HepG2 (cell line): ENCODE measurements around the gene GHRHR. TPM values are rescaled to one million over a fixed set of nuclear protein-coding genes. Genes with fewer than 3 reads are reported as not detected.

Experiments
- ATAC-seq: fragments of 200-7000 bp; cut with Tn5 transposase; 3 replicates; pipeline ENCODE4 v1.9.1; 2020; ENCODE audit warnings: mild to moderate bottlenecking, moderate library complexity
- BruUV-seq: library from RNA; stranded (reverse); fragments of 400-500 nt; replicated peaks from 2 replicates; lab custom pipeline; 2021; lab: Mats Ljungman, UMichigan
- CTCF ChIA-PET: fragments of 300-600 bp; formaldehyde crosslinking; extraction: SDS; loops from one replicate; lab custom pipeline; 2021; ENCODE audit warnings: low total read pairs, inconsistent platforms, low intra/inter-chr PET ratio; lab: Yijun Ruan, JAX
- POLR2A ChIA-PET: fragments of 350-600 bp; sonication (Branson Sonifier 250); formaldehyde crosslinking; loops from one replicate; lab custom pipeline; 2020; ENCODE audit warnings: antibody characterized with exemption, inconsistent platforms; lab: Yijun Ruan, JAX
- DNase-seq: peaks from one replicate; pipeline ENCODE4 v3.0.0-alpha.2; 2015; ENCODE audit warnings: low spot score
- FAIRE-seq: peaks from 3 replicates; lab custom pipeline; 2011; peaks lifted over from hg19 to GRCh38; lab: Jason Lieb, UNC
- H2AFZ ChIP-seq: one replicate; pipeline ENCODE4 v1.6.1; 2011; ENCODE audit warnings: low read length, inconsistent platforms
- H3K27ac ChIP-seq: fragments of 300-600 bp; 3 replicates; pipeline ENCODE4 v1.8.0; 2011; ENCODE audit warnings: mixed run types, mild to moderate bottlenecking, mixed read lengths, low read length, inconsistent platforms; ENCODE audit not compliant: insufficient read depth; ENCODE audit errors: extremely low read length
- H3K27me3 ChIP-seq, 2 experiments: fragments of 200-600 bp in 1 of 2; 2 replicates in 1 of 2; 3 replicates in 1 of 2; pipeline versions ENCODE4 v1.6.0 to v1.8.0; 2011; ENCODE audit warnings: low read length in 2 of 2, mild to moderate bottlenecking in 2 of 2, moderate library complexity in 2 of 2, inconsistent platforms in 1 of 2; ENCODE audit not compliant: insufficient read depth in 2 of 2, control insufficient read depth in 1 of 2
- H3K36me3 ChIP-seq, 2 experiments: fragments of 200-600 bp in 1 of 2; replicated peaks in 1 of 2; 2 replicates in 1 of 2; 3 replicates in 1 of 2; pipeline versions ENCODE4 v1.5.1 to v1.8.0; 2011; ENCODE audit warnings: low read length in 2 of 2, inconsistent platforms in 1 of 2; ENCODE audit not compliant: insufficient read depth in 2 of 2, control insufficient read depth in 1 of 2
- H3K4me1 ChIP-seq: 2 replicates; pipeline ENCODE4 v1.5.1; 2012; ENCODE audit warnings: low read length, inconsistent platforms; ENCODE audit not compliant: insufficient read depth
- H3K4me2 ChIP-seq: 2 replicates; pipeline ENCODE4 v1.6.0; 2011; ENCODE audit warnings: low read depth, low read length, inconsistent platforms
- H3K4me3 ChIP-seq, 3 experiments: fragments of 200-600 bp in 1 of 3; sonication (generic), shearing (Covaris generic) in 1 of 3; replicated peaks in 1 of 3; 2 replicates each; pipeline ENCODE4 v1.5.1; 2011 to 2016; ENCODE audit warnings: low read length in 3 of 3, inconsistent platforms in 2 of 3, low read depth in 2 of 3, mild to moderate bottlenecking in 2 of 3, control low read depth in 1 of 3, mixed read lengths in 1 of 3; ENCODE audit not compliant: insufficient read depth in 1 of 3
- H3K79me2 ChIP-seq: one replicate; pipeline ENCODE4 v1.6.1; 2011; ENCODE audit warnings: low read length, inconsistent platforms; ENCODE audit not compliant: insufficient read depth
- H3K9ac ChIP-seq: 2 replicates; pipeline ENCODE4 v1.6.0; 2011; ENCODE audit warnings: mild to moderate bottlenecking, low read depth, low read length, inconsistent platforms; ENCODE audit not compliant: insufficient read depth
- H3K9me3 ChIP-seq: 2 replicates; pipeline ENCODE4 v1.5.1; 2012; ENCODE audit warnings: mild to moderate bottlenecking, low read length
- H4K20me1 ChIP-seq: 2 replicates; pipeline ENCODE4 v1.6.0; 2011; ENCODE audit warnings: inconsistent platforms, mild to moderate bottlenecking, low read length, moderate library complexity; ENCODE audit not compliant: insufficient read depth
- AGO1 ChIP-seq: fragments of 200-400 bp; formaldehyde crosslinking; IDR thresholded peaks from 2 replicates; pipeline ENCODE4 v1.6.1; 2017; ENCODE audit warnings: mild to moderate bottlenecking, low read depth, low read length, moderate library complexity; ENCODE audit not compliant: poor library complexity, severe bottlenecking
- DPF2 ChIP-seq: sonication (generic); formaldehyde crosslinking; IDR thresholded peaks from 2 replicates; pipeline ENCODE4 v1.4.0; 2020; ENCODE audit warnings: mild to moderate bottlenecking, low read depth, missing genetic modification reagents, borderline replicate concordance
- NR3C1 ChIP-seq: sonication (generic); formaldehyde crosslinking; IDR thresholded peaks from 2 replicates; pipeline ENCODE4 v1.4.0; 2020; ENCODE audit warnings: missing genetic modification reagents
- TEAD3 ChIP-seq: optimal IDR thresholded peaks from 2 replicates; pipeline ENCODE3; 2016; ENCODE audit warnings: borderline replicate concordance
- ZBTB39 ChIP-seq: sonication (generic); formaldehyde crosslinking; IDR thresholded peaks from 2 replicates; pipeline ENCODE4 v1.5.0; 2020; ENCODE audit warnings: missing genetic modification reagents
- ZNF484 ChIP-seq: sonication (generic); formaldehyde crosslinking; IDR thresholded peaks from 2 replicates; pipeline ENCODE4 v1.5.1; 2020; ENCODE audit warnings: mild to moderate bottlenecking, low read depth, missing genetic modification reagents, borderline replicate concordance
- ZNF703 ChIP-seq: sonication (generic); formaldehyde crosslinking; IDR thresholded peaks from 2 replicates; pipeline ENCODE4 v1.5.1; 2020; ENCODE audit warnings: missing genetic modification reagents, mild to moderate bottlenecking, moderate library complexity, borderline replicate concordance
- WGBS: methylation state at CpG from one replicate; pipeline ENCODE4 v1.1.6; 2017; ENCODE audit warnings: low lambda C conversion rate; 5-methylcytosine and 5-hydroxymethylcytosine counted together
- in situ Hi-C: cut with HindIII; loops from 2 replicates; pipeline ENCODE4 v1.10.0; 2017; ENCODE audit warnings: low pct_unique_long_range_greater_than_20kb; ENCODE audit not compliant: extremely low pct_ligation_motif_present
- intact Hi-C: fragments of 100-400 bp; cut with micrococcal nuclease; formaldehyde crosslinking; loops from one replicate; pipeline ENCODE4 v1.10.0; 2022; ENCODE audit not compliant: unreplicated experiment
- polyA plus RNA-seq, 8 experiments: library from polyadenylated mRNA; depleted of rRNA in 3 of 8; stranded (reverse) in 7 of 8; unstranded in 1 of 8; fragments of >200 nt; fragmentation: Illumina TruSeq in 4 of 8; extraction: Trizol in 4 of 8; gene quantifications; 2 replicates each; pipeline versions ENCODE4 v1.2.1 to v1.2.3, GENCODE V29; 2011 to 2016; ENCODE audit warnings: low read depth in 4 of 8, missing spikeins in 1 of 8, mixed read lengths in 1 of 8; ENCODE audit not compliant: insufficient read depth in 1 of 8
- total RNA-seq, 5 experiments: library from RNA; depleted of rRNA; stranded (reverse); fragments of >200 nt; fragmentation: Illumina TruSeq; extraction: Trizol; gene quantifications; 2 replicates each; pipeline ENCODE4 v1.2.3, GENCODE V29; 2016; ENCODE audit warnings: low read depth in 1 of 5
- TF ChIP-seq, protein P1 (sequence below): sonication (generic); formaldehyde crosslinking; IDR thresholded peaks from 2 replicates; pipeline ENCODE4 v1.8.1; 2023; ENCODE audit warnings: mild to moderate bottlenecking, missing genetic modification reagents, borderline replicate concordance
- TF ChIP-seq, protein P2 (sequence below): sonication (generic); formaldehyde crosslinking; IDR thresholded peaks from 2 replicates; pipeline ENCODE4 v1.4.0; 2020; ENCODE audit warnings: missing genetic modification reagents, mild to moderate bottlenecking, borderline replicate concordance
- TF ChIP-seq, protein P3 (sequence below): sonication (generic); formaldehyde crosslinking; IDR thresholded peaks from 2 replicates; pipeline ENCODE4 v1.5.1; 2020; ENCODE audit warnings: mild to moderate bottlenecking, moderate library complexity, missing genetic modification reagents

The GHRHR gene
- total and polyA plus RNA-seq, 2 of the 13 experiments (the other 11 are each of a cell fraction or from before 2014, with no cell fraction given) = not detected

DNA sequence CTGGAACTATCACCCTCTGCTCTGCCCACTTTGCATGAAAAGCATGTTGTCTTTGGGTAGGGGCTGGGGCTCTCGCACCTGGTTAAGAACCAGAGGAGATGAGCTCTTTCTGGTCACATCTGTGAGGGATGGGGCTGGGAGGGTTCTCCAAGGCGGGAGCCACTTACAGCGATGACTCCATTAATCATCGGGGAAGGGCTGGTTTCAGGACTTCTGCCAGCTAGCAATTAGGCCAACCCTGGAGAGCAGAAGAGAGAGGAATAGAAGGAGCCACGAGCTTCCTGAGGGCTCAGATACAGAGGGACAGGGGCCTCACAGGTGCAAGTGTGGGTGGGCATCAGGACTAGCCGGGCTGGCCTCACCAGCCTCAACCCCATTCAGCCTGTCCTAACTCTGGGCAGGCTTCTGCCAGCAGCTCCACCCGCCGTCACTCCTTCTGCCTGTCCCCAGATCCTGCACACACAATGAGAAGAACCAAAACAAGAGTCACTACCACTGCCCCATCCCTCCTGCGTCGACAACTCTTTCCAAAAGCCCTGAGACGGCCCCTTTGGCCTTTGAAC lies 43.7 kb upstream of the GHRHR start:
- H3K4me2 ChIP-seq = no peak overlapping the region
- H3K4me3 ChIP-seq = no peak overlapping the region
- BruUV-seq = no TSS peak
- in situ Hi-C loops = no loop called here
- H3K27me3 ChIP-seq = peaks cover 1 to 5% of the 10 kb centered on the region in 2 experiments; a peak in 2 of 5 replicates
- WGBS = 32% methylated on average over 7 of the region's 11 CpGs
- POLR2A ChIA-PET = no interaction called here
- no peaks in the 10 kb centered on the region for H3K4me1 ChIP-seq
- DNase-seq = no peak
- H3K27ac ChIP-seq = no peak overlapping the region
- intact Hi-C loops = no loop called here
- H2AFZ ChIP-seq = no peak overlapping the region
- H3K36me3 ChIP-seq = no peaks in the 10 kb centered on the region
- H3K79me2 ChIP-seq = no peaks in the 10 kb centered on the region
- CTCF ChIA-PET = no interaction called here
- no peaks in the 10 kb centered on the region for H4K20me1 ChIP-seq
- no peak for ATAC-seq
- TF ChIP-seq AGO1 = no peak
- TF ChIP-seq ZNF703 (CRISPR knock-in tag) = no peak
- TF ChIP-seq, protein P1, sequence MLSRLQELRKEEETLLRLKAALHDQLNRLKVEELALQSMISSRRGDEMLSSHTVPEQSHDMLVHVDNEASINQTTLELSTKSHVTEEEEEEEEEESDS (CRISPR knock-in tag) = no peak
- TF ChIP-seq NR3C1 (CRISPR knock-in tag) = no peak
- TF ChIP-seq, protein P2, sequence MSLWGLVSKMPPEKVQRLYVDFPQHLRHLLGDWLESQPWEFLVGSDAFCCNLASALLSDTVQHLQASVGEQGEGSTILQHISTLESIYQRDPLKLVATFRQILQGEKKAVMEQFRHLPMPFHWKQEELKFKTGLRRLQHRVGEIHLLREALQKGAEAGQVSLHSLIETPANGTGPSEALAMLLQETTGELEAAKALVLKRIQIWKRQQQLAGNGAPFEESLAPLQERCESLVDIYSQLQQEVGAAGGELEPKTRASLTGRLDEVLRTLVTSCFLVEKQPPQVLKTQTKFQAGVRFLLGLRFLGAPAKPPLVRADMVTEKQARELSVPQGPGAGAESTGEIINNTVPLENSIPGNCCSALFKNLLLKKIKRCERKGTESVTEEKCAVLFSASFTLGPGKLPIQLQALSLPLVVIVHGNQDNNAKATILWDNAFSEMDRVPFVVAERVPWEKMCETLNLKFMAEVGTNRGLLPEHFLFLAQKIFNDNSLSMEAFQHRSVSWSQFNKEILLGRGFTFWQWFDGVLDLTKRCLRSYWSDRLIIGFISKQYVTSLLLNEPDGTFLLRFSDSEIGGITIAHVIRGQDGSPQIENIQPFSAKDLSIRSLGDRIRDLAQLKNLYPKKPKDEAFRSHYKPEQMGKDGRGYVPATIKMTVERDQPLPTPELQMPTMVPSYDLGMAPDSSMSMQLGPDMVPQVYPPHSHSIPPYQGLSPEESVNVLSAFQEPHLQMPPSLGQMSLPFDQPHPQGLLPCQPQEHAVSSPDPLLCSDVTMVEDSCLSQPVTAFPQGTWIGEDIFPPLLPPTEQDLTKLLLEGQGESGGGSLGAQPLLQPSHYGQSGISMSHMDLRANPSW (CRISPR knock-in tag) = no peak
- no peak for TF ChIP-seq ZNF484 (CRISPR knock-in tag)
- no peak for TF ChIP-seq TEAD3 (CRISPR knock-in tag)
- no peak for TF ChIP-seq DPF2 (CRISPR knock-in tag)
- TF ChIP-seq, protein P3, sequence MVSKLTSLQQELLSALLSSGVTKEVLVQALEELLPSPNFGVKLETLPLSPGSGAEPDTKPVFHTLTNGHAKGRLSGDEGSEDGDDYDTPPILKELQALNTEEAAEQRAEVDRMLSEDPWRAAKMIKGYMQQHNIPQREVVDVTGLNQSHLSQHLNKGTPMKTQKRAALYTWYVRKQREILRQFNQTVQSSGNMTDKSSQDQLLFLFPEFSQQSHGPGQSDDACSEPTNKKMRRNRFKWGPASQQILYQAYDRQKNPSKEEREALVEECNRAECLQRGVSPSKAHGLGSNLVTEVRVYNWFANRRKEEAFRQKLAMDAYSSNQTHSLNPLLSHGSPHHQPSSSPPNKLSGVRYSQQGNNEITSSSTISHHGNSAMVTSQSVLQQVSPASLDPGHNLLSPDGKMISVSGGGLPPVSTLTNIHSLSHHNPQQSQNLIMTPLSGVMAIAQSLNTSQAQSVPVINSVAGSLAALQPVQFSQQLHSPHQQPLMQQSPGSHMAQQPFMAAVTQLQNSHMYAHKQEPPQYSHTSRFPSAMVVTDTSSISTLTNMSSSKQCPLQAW = no peak
- no peak for TF ChIP-seq ZBTB39
- FAIRE-seq = no peak
- no peaks in the 10 kb centered on the region for H3K9me3 ChIP-seq
- no peak overlapping the region for H3K9ac ChIP-seq
